Measurements from ENCODE around the gene EP300.

GRCh38 chr22:41116342-41116741, 23.9 kb downstream of the EP300 start:
- TF ChIP-seq CTCF (IDR thresholded peaks at IDR 0.05) (no peak), POLR2A (IDR thresholded peaks at IDR 0.05) (no peak)
